H9 (cell line): ENCODE data around the gene TTC23L. TPM values are rescaled to one million over a fixed set of nuclear protein-coding genes. Genes with fewer than 3 reads are reported as not detected.

Experiments
- DNase-seq: peaks from one replicate; pipeline ENCODE4 v3.0.0-alpha.2; 2017
- H2AFZ ChIP-seq: one replicate; pipeline ENCODE4 v1.6.1; 2013; ENCODE audit warnings: mild to moderate bottlenecking, low read length, control low read depth, moderate library complexity
- H2AK5ac ChIP-seq: 2 replicates; pipeline ENCODE4 v1.6.1; 2013; ENCODE audit warnings: low read length, control low read depth, mixed read lengths; ENCODE audit not compliant: insufficient read length
- H2BK120ac ChIP-seq: one replicate; pipeline ENCODE4 v1.6.1; 2013; ENCODE audit warnings: low read depth, mild to moderate bottlenecking, low read length, control low read depth, inconsistent platforms; ENCODE audit not compliant: poor library complexity, severe bottlenecking
- H2BK12ac ChIP-seq: 2 replicates; pipeline ENCODE4 v1.6.1; 2013; ENCODE audit warnings: low read length, control low read depth, mixed read lengths, low read depth; ENCODE audit not compliant: insufficient read length
- H2BK15ac ChIP-seq: 2 replicates; pipeline ENCODE4 v1.6.1; 2013; ENCODE audit warnings: low read depth, low read length, control low read depth
- H2BK20ac ChIP-seq: one replicate; pipeline ENCODE4 v1.6.1; 2013; ENCODE audit warnings: low read depth, mild to moderate bottlenecking, low read length, control low read depth, inconsistent platforms; ENCODE audit not compliant: poor library complexity, severe bottlenecking
- H2BK5ac ChIP-seq: 2 replicates; pipeline ENCODE4 v1.6.1; 2013; ENCODE audit warnings: low read length, control low read depth, mixed read lengths; ENCODE audit not compliant: insufficient read length
- H3K14ac ChIP-seq: 2 replicates; pipeline ENCODE4 v1.6.1; 2013; ENCODE audit warnings: low read length, control low read depth; ENCODE audit not compliant: insufficient read depth
- H3K18ac ChIP-seq: 2 replicates; pipeline ENCODE4 v1.6.1; 2013; ENCODE audit warnings: low read depth, mild to moderate bottlenecking, mixed read lengths, low read length, control low read depth; ENCODE audit not compliant: insufficient read length
- H3K23ac ChIP-seq: 2 replicates; pipeline ENCODE4 v1.6.1; 2013; ENCODE audit warnings: low read length, control low read depth, mixed read lengths, low read depth; ENCODE audit not compliant: insufficient read length
- H3K23me2 ChIP-seq: 2 replicates; pipeline ENCODE4 v1.6.1; 2013; ENCODE audit warnings: low read depth, mild to moderate bottlenecking, mixed read lengths, low read length, control low read depth; ENCODE audit not compliant: insufficient read length, poor library complexity, severe bottlenecking
- H3K27ac ChIP-seq: 2 replicates; pipeline ENCODE4 v1.5.1; 2013; ENCODE audit warnings: low read length, control low read depth, mixed read lengths, low read depth; ENCODE audit not compliant: insufficient read length
- H3K27me3 ChIP-seq: 2 replicates; pipeline ENCODE4 v1.6.1; 2013; ENCODE audit warnings: low read length, control low read depth, inconsistent platforms; ENCODE audit not compliant: insufficient read depth
- H3K4ac ChIP-seq: 2 replicates; pipeline ENCODE4 v1.6.1; 2013; ENCODE audit warnings: low read depth, mild to moderate bottlenecking, control low read depth, inconsistent platforms, low read length, moderate library complexity
- H3K4me1 ChIP-seq: 2 replicates; pipeline ENCODE4 v1.6.1; 2013; ENCODE audit warnings: low read length, control low read depth, inconsistent platforms; ENCODE audit not compliant: insufficient read depth
- H3K4me2 ChIP-seq: 2 replicates; pipeline ENCODE4 v1.6.1; 2013; ENCODE audit warnings: low read length, control low read depth, mixed read lengths; ENCODE audit not compliant: insufficient read length, insufficient read depth
- H3K56ac ChIP-seq: 2 replicates; pipeline ENCODE4 v1.6.1; 2013; ENCODE audit warnings: low read depth, mild to moderate bottlenecking, mixed read lengths, low read length, control low read depth; ENCODE audit not compliant: insufficient read length
- H3K79me1 ChIP-seq: 2 replicates; pipeline ENCODE4 v1.6.1; 2013; ENCODE audit warnings: low read depth, mild to moderate bottlenecking, moderate library complexity, low read length, control low read depth, inconsistent platforms; ENCODE audit not compliant: insufficient read depth, poor library complexity, severe bottlenecking
- H3K79me2 ChIP-seq: 2 replicates; pipeline ENCODE4 v1.6.1; 2013; ENCODE audit warnings: low read length, control low read depth, inconsistent platforms; ENCODE audit not compliant: insufficient read depth
- H3K9ac ChIP-seq: 2 replicates; pipeline ENCODE4 v1.6.1; 2013; ENCODE audit warnings: low read length, control low read depth, mixed read lengths; ENCODE audit not compliant: insufficient read length; ENCODE audit errors: extremely low read depth
- H3K9me3 ChIP-seq: one replicate; pipeline ENCODE4 v1.6.1; 2013; ENCODE audit warnings: low read depth, low read length, inconsistent platforms; ENCODE audit not compliant: control insufficient read depth
- H3T11ph ChIP-seq: one replicate; pipeline ENCODE4 v1.6.1; 2013; ENCODE audit warnings: mild to moderate bottlenecking, low read length, control low read depth, inconsistent platforms
- H4K20me1 ChIP-seq: one replicate; pipeline ENCODE4 v1.6.1; 2013; ENCODE audit not compliant: control insufficient read depth, insufficient read length, insufficient read depth
- H4K5ac ChIP-seq: 2 replicates; pipeline ENCODE4 v1.6.1; 2013; ENCODE audit warnings: low read depth, mild to moderate bottlenecking, mixed read lengths, low read length, control low read depth; ENCODE audit not compliant: insufficient read length
- H4K8ac ChIP-seq: replicated peaks from 2 replicates; pipeline ENCODE4 v1.6.1; 2013; ENCODE audit warnings: low read length, control low read depth, mixed read lengths, low read depth; ENCODE audit not compliant: insufficient read length
- H4K91ac ChIP-seq: 2 replicates; pipeline ENCODE4 v1.6.1; 2013; ENCODE audit warnings: low read depth, mild to moderate bottlenecking, moderate library complexity, mixed read lengths, low read length, control low read depth; ENCODE audit not compliant: insufficient read length
- H3K27ac Mint-ChIP-seq, 3 experiments: 2 replicates in 2 of 3; 3 replicates in 1 of 3; pipeline ENCODE4 v1.8.0; 2020 to 2021; ENCODE audit warnings: mixed read lengths in 3 of 3, mild to moderate bottlenecking in 1 of 3, moderate library complexity in 1 of 3
- H3K27me3 Mint-ChIP-seq: 2 replicates; pipeline ENCODE4 v1.8.0; 2021; ENCODE audit warnings: low read depth, mild to moderate bottlenecking, moderate library complexity, mixed read lengths
- H3K36me3 Mint-ChIP-seq, 3 experiments: 2 replicates in 2 of 3; 3 replicates in 1 of 3; pipeline ENCODE4 v1.8.0; 2020 to 2021; ENCODE audit warnings: low read depth in 3 of 3, mixed read lengths in 3 of 3; ENCODE audit not compliant: insufficient read depth in 1 of 3
- H3K4me1 Mint-ChIP-seq, 2 experiments: 2 replicates each; pipeline ENCODE4 v1.8.0; 2020; ENCODE audit warnings: mixed read lengths in 2 of 2
- H3K4me3 Mint-ChIP-seq, 2 experiments: 2 replicates in 1 of 2; 3 replicates in 1 of 2; pipeline ENCODE4 v1.8.0; 2020 to 2021; ENCODE audit warnings: mild to moderate bottlenecking in 2 of 2, mixed read lengths in 2 of 2, moderate library complexity in 1 of 2
- H3K9me3 Mint-ChIP-seq, 2 experiments: 2 replicates in 1 of 2; 3 replicates in 1 of 2; pipeline ENCODE4 v1.8.0; 2020; ENCODE audit warnings: mild to moderate bottlenecking in 2 of 2, mixed read lengths in 2 of 2, moderate library complexity in 1 of 2
- WGBS: extraction: QIAGEN DNeasy Blood & Tissue Kit; methylation state at CpG from one replicate; pipeline ENCODE4 v1.1.7; 2013; ENCODE audit warnings: missing lambda C conversion rate, low lambda C conversion rate, mixed read lengths; ENCODE audit not compliant: insufficient read length; ENCODE audit errors: extremely low coverage; 5-methylcytosine and 5-hydroxymethylcytosine counted together
- total RNA-seq: library from RNA; stranded (reverse); gene quantifications from 2 replicates; pipeline ENCODE4 v1.2.1, GENCODE V29; 2021
- TF ChIP-seq, protein P1 (sequence below): fragments of 200-600 bp; sonication (generic); conservative IDR thresholded peaks from 3 replicates; pipeline ENCODE4 v1.8.0; 2021; ENCODE audit warnings: antibody characterized with exemption, mild to moderate bottlenecking

Gene TTC23L
- total RNA-seq, 1 experiment from 2014 or later, result 0.96 TPM

DNA sequence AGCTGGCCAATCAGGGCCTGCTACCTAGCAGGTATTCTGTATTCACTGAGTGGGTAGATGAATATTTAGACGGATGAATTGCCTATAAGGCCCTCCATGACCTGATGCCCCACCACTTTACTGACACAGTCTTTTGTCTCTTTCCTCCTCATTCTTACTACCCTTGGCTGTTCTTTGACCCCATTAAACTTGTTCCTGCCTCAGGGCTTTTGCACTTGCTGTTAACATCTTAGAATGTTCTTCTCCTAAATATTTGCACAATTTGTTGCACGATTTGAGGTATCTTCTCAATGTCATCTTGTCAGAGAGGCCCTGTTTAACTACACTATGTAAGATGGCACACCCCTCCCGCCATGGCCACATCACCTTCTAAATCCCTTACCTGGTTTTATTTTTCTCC, 3.3 kb upstream of the TTC23L start:
- TF ChIP-seq, protein P1, sequence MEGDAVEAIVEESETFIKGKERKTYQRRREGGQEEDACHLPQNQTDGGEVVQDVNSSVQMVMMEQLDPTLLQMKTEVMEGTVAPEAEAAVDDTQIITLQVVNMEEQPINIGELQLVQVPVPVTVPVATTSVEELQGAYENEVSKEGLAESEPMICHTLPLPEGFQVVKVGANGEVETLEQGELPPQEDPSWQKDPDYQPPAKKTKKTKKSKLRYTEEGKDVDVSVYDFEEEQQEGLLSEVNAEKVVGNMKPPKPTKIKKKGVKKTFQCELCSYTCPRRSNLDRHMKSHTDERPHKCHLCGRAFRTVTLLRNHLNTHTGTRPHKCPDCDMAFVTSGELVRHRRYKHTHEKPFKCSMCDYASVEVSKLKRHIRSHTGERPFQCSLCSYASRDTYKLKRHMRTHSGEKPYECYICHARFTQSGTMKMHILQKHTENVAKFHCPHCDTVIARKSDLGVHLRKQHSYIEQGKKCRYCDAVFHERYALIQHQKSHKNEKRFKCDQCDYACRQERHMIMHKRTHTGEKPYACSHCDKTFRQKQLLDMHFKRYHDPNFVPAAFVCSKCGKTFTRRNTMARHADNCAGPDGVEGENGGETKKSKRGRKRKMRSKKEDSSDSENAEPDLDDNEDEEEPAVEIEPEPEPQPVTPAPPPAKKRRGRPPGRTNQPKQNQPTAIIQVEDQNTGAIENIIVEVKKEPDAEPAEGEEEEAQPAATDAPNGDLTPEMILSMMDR, result no peak
- H3K18ac ChIP-seq, result no peak overlapping the region
- no peak for DNase-seq
- H3K79me1 ChIP-seq, result no peaks in the 10 kb centered on the region
- H3K23me2 ChIP-seq, result peaks cover 8% of the 10 kb centered on the region
- no peak overlapping the region for H4K5ac ChIP-seq
- no peaks in the 10 kb centered on the region for H3K79me2 ChIP-seq
- H3K27ac ChIP-seq, result no peak overlapping the region
- no peak overlapping the region for H2BK20ac ChIP-seq
- H3K23ac ChIP-seq, result no peak overlapping the region
- no peak overlapping the region for H3K9ac ChIP-seq
- no peak overlapping the region for H3K14ac ChIP-seq
- no peak overlapping the region for H4K8ac ChIP-seq
- H2BK5ac ChIP-seq, result no peak overlapping the region
- no peak overlapping the region for H3K4ac ChIP-seq
- WGBS, result no CpG with 5 or more reads among the region's 3 CpGs
- no peak overlapping the region for H2AFZ ChIP-seq
- Mint-ChIP-seq H3K4me1 (peaks cover 21 to 24% of the 10 kb centered on the region in 2 experiments), H3K36me3 (peaks cover 20 to 36% (median 34%) of the 10 kb centered on the region in 3 experiments; a peak in 6 of 7 replicates), H3K9me3 (peaks cover 4% of the 10 kb centered on the region in 2 experiments; a peak in 3 of 5 replicates), H3K4me3 (no peak overlapping the region), H3K27ac (no peak overlapping the region), H3K27me3 (no peaks in the 10 kb centered on the region; the same call in 1 of the 2 replicates)
- H3K27me3 ChIP-seq, result no peaks in the 10 kb centered on the region
- H3K4me1 ChIP-seq, result 0 out of 2 replicates have a peak, but pooled peaks cover 3% of the 10 kb centered on the region
- no peak overlapping the region for H2BK120ac ChIP-seq
- H3K9me3 ChIP-seq, result no peaks in the 10 kb centered on the region
- H3T11ph ChIP-seq, result no peak overlapping the region
- no peaks in the 10 kb centered on the region for H4K20me1 ChIP-seq
- no peak overlapping the region for H2AK5ac ChIP-seq
- no peak overlapping the region for H2BK15ac ChIP-seq
- no peak overlapping the region for H4K91ac ChIP-seq
- H2BK12ac ChIP-seq, result no peak overlapping the region
- no peak overlapping the region for H3K4me2 ChIP-seq
- no peak overlapping the region for H3K56ac ChIP-seq
